ENCODE results near the gene RAI2.

Gene RAI2

GRCh38 chrX:17767734-17768133 lies 93.4 kb downstream of the RAI2 start:
- Histone ChIP-seq H3K4me1 (ENCODE audit: control insufficient read depth in 1 of 2, insufficient read depth in 2 of 2, low read length in 2 of 2) (no peaks in the 10 kb centered on the region), H3K9ac (ENCODE audit: low read depth in 1 of 2, low read length in 2 of 2) (no peak overlapping the region), H3K36me3 (ENCODE audit: control insufficient read depth in 1 of 2, insufficient read depth in 2 of 2, low read length in 2 of 2) (no peaks in the 10 kb centered on the region), H3K27me3 (ENCODE audit: control insufficient read depth in 1 of 2, insufficient read depth in 2 of 2, low read length in 2 of 2) (peaks cover 0 to 6% of the 10 kb centered on the region in 2 donors), H3K9me3 (ENCODE audit: control insufficient read depth in 1 of 2, low read length in 2 of 2) (no peaks in the 10 kb centered on the region), H3K27ac (ENCODE audit: low read depth, low read length) (no peak overlapping the region), H3K4me3 (ENCODE audit: low read depth in 1 of 2, low read length in 2 of 2) (no peak overlapping the region)

DNA sequence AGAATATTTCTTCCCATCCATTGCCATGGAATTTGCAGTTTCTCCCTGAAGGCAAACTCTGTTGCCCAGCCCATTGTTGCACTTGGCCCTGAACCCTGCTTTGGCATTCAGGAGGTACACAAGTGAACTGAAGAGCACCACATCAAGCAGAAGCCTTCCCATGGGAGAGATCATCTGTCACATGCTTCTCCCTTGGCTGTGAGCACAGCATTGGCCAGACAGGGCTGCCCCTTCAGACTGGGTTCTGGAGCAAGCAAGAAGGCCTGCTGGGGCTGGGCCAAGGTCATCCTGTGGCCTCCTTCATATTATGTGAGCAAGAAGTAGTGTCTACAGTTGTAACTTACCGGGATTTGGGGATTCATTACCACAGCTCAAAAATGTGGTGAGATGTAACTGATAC lies 101.1 kb downstream of the RAI2 start:
- no peak overlapping the region for H3K4me3 ChIP-seq (ENCODE audit: low read depth in 1 of 2, low read length in 2 of 2)
- no peaks in the 10 kb centered on the region for H3K36me3 ChIP-seq (ENCODE audit: control insufficient read depth in 1 of 2, insufficient read depth in 2 of 2, low read length in 2 of 2)
- H3K9me3 ChIP-seq (ENCODE audit: control insufficient read depth in 1 of 2, low read length in 2 of 2): no peaks in the 10 kb centered on the region
- no peaks in the 10 kb centered on the region for H3K27me3 ChIP-seq (ENCODE audit: control insufficient read depth in 1 of 2, insufficient read depth in 2 of 2, low read length in 2 of 2)
- no peaks in the 10 kb centered on the region for H3K4me1 ChIP-seq (ENCODE audit: control insufficient read depth in 1 of 2, insufficient read depth in 2 of 2, low read length in 2 of 2)
- no peak overlapping the region for H3K9ac ChIP-seq (ENCODE audit: low read depth in 1 of 2, low read length in 2 of 2)
- H3K27ac ChIP-seq (ENCODE audit: low read depth, low read length): no peak overlapping the region

GRCh38 chrX:17758382-17758781 lies 102.7 kb downstream of the RAI2 start:
- no peaks in the 10 kb centered on the region for H3K27me3 ChIP-seq (ENCODE audit: control insufficient read depth in 1 of 2, insufficient read depth in 2 of 2, low read length in 2 of 2)
- H3K27ac ChIP-seq (ENCODE audit: low read depth, low read length): no peak overlapping the region
- H3K36me3 ChIP-seq (ENCODE audit: control insufficient read depth in 1 of 2, insufficient read depth in 2 of 2, low read length in 2 of 2): no peaks in the 10 kb centered on the region
- no peak overlapping the region for H3K4me3 ChIP-seq (ENCODE audit: low read depth in 1 of 2, low read length in 2 of 2)
- H3K9me3 ChIP-seq (ENCODE audit: control insufficient read depth in 1 of 2, low read length in 2 of 2): no peaks in the 10 kb centered on the region
- no peaks in the 10 kb centered on the region for H3K4me1 ChIP-seq (ENCODE audit: control insufficient read depth in 1 of 2, insufficient read depth in 2 of 2, low read length in 2 of 2)
- no peak overlapping the region for H3K9ac ChIP-seq (ENCODE audit: low read depth in 1 of 2, low read length in 2 of 2)

GRCh38 chrX:17750436-17750835 lies 110.7 kb downstream of the RAI2 start:
- Histone ChIP-seq H3K4me3 (ENCODE audit: low read depth in 1 of 2, low read length in 2 of 2) (no peak overlapping the region), H3K9ac (ENCODE audit: low read depth in 1 of 2, low read length in 2 of 2) (no peak overlapping the region), H3K27ac (ENCODE audit: low read depth, low read length) (no peak overlapping the region), H3K36me3 (ENCODE audit: control insufficient read depth in 1 of 2, insufficient read depth in 2 of 2, low read length in 2 of 2) (peaks cover 16 to 17% of the 10 kb centered on the region in 2 donors), H3K27me3 (ENCODE audit: control insufficient read depth in 1 of 2, insufficient read depth in 2 of 2, low read length in 2 of 2) (no peaks in the 10 kb centered on the region), H3K4me1 (ENCODE audit: control insufficient read depth in 1 of 2, insufficient read depth in 2 of 2, low read length in 2 of 2) (no peaks in the 10 kb centered on the region), H3K9me3 (ENCODE audit: control insufficient read depth in 1 of 2, low read length in 2 of 2) (no peaks in the 10 kb centered on the region)
